ENCODE data around the gene SEC14L6.
"Not testable (repeated sequence)": the region's sequence is repeated elsewhere in the genome, so short reads cannot be mapped to it uniquely, and the experiment has no call there.

Gene SEC14L6

DNA sequence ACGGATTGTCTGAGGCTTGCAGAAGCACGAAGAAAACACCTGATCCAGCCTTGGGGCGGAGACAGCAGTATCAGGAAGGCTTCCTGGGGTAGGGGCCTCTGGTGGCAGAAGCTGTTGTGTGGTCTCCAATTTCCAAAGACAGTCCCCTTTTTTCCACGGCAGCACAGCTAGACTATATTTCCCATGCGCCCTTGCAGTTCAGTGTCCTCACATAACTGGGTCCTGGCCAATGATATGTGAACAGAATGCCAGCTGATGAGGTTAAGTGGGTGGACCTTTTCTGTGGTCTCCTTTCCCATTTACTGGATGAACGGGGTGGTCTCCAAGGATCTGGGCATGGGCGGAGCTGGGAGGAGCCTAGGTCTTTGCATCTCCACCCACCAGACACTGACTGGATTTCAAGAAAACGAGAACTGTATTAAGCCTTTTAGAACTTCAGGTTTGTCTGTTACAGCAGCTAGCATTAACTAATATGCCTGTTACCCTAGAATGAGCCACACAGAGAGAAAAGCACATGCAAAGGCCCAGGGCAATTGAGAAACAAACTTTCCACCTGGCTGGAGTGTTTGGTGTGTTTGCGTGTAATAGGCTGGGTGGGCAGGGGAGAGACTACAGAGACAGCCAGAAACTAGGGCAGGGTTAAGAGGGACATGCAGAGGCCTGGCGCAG lies 21.7 kb upstream of the SEC14L6 start:
- no peak for DNase-seq (ENCODE audit: low read depth, low spot score)
- no peak overlapping the region for H3K27ac ChIP-seq

DNA sequence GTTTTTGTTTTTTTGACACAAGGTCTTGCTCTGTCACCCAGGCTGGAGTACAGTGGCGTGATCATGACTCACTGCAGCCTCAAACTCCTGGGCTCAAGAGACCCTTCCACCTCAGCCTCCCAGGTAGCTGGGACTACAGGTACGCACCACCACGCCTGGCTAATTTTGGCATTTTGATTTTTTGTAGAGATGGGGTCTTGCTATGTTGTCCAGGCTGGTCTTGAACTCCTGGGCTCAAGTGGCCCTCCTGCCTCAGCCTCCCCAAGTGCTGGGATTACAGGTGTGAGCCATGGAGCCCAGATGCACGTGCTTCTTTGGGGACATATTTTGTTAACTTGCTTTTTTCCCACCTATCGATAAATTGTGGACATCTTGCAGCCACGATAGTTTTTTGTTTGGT lies 20.7 kb upstream of the SEC14L6 start:
- not testable (repeated sequence) for DNase-seq (ENCODE audit: low read depth, low spot score); H3K27ac ChIP-seq

DNA sequence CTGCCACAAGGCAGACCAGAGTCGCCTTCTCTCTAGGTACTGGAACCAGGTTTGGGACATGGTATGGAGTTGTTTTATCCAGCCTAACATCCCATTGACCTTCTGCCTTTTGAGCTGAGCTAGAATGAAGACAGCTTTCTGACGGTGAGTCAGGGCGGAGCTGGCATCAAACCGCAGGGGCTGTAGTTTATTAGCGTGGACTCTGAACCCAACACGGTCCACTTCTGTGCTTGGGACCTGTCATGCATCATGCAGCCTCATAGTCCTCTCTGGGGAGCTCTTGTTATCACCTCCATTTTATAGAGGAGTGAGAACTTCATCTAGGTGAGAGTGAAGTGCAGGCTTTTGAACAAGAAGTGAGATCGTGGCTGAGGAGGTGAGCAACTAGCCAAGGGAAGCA lies 19.6 kb upstream of the SEC14L6 start:
- DNase-seq (ENCODE audit: low read depth, low spot score), result no peak
- H3K27ac ChIP-seq, result no peak overlapping the region

DNA sequence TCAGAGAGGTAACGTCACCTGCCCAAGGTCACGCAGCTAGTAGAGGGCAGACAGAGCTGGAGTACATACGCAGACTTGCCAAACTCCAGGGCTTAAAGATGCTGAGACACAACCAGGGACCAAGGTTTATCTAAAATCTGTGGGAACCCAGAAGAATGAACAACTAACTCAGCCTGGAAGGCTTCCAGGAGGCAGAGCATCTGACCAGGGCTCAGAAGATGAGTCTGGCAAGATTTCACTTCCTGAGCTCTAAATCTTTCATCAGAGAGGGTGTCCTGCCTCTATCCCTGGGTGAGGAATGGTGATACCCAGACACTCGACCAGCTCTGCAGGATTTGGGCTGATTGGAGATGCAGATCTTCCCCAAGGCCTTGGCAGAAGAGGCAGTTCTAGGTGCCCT lies 18.8 kb upstream of the SEC14L6 start:
- no peak overlapping the region for H3K27ac ChIP-seq
- DNase-seq (ENCODE audit: low read depth, low spot score), result no peak

DNA sequence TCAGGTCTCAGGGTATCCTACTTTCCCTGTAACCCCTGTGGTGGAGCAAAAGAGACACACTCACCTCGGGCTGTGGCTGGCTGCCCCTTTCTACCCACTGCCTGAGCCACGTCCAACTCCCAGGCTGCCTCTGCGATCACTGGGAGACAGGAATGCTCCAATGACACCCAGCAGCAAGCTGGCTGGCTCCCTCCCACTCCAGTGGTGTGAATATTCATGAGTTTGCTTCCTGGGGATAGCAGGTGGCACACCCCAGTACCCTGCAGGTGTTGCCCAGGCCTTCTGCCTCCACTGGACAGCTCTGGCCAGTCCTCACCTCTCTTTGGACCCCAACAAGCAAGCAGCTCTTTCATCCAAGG lies 18.2 kb upstream of the SEC14L6 start:
- DNase-seq (ENCODE audit: low read depth, low spot score), result no peak
- no peak overlapping the region for H3K27ac ChIP-seq

DNA sequence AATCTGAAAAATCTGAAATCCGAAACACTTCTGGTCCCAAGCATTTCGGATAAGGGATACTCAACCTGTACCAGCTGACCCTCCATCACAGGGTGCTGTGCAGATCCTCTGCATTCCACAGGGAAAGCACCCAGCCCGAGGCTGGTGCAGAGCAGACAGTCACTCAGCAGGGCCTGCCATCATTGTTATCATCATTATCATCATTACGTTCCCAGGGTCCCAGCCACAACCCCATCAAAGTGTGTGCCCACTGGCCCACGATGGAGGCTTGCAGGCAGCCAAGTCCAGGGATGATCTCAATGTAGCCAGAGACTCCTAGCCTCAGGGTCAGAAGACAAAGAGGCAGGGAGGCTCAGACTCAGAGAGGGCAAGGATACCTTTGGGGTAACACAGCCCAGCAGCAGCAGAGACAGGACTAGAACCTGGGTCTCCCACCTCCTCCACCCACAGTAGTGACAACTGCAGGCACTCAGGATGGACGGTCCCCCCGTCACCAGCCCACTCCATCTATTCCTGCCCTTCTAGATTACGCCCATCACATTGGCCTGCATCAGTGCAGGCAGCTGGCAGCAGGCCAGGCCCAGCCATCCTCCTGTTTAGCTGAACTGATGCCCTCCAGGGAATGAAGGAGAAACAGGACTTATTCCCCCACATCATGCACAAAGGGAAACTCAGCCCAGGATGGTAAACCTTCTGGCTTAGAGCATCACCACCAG lies 17.7 kb upstream of the SEC14L6 start:
- no peak for DNase-seq (ENCODE audit: low read depth, low spot score)
- no peak overlapping the region for H3K27ac ChIP-seq

DNA sequence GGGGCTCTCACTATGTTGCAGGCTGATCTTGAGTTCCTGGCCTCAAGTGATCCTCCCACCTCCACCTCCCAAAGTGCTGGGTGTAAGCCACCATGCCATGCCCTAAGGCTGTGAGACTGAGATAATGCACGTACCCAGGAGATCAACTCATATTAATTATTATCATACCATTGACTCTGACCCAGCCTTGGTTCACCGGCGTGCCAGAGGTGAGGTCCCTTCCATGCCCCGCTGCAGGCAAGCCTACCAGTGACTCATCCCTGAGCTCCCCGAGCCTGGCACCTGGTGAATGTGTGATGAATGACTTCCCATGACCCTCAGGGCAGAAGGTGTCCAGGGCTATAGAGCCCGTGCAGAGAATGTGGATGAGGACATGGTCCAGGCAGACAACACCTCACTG lies 15.8 kb upstream of the SEC14L6 start:
- DNase-seq (ENCODE audit: low read depth, low spot score), result no peak
- no peak overlapping the region for H3K27ac ChIP-seq

DNA sequence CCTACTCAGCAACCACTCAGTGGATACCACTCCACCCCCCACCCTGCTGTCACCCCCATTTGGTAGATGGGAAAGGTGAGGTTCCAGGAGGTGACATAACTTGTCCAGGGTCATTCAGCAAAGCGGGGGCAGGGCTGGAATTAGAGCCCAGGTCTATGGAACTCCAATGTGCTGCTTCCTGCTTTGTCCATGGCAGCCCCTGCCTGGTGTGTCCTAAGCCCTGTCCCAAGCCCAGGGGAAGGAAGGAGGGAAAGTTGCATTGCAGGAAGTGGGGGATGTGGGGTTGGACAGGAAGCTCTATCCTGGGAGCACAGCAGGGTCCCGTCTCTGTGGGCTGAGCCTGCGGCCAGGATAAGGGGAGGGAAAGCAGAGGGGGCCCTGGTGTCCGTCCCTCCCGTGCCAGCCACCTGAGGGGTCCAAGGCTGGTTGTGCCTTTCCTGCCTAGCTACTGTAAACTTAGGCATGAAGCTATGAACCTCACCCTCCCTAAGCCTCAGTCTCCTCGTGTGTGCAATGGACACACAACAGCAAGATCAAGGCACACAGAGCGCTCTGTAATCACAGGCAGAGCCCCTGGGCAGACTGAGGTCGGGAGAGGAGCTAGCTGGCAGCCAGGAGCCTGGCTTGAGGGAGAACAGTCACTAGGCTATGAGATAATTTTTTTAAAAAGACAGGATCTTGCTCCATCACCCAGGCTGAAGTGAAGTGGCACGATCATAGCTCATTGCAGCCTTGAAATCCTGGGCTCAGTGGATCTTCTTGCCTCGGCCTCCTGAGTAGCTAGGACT lies 15.1 kb upstream of the SEC14L6 start:
- no peak for DNase-seq (ENCODE audit: low read depth, low spot score)
- H3K27ac ChIP-seq, result no peak overlapping the region

DNA sequence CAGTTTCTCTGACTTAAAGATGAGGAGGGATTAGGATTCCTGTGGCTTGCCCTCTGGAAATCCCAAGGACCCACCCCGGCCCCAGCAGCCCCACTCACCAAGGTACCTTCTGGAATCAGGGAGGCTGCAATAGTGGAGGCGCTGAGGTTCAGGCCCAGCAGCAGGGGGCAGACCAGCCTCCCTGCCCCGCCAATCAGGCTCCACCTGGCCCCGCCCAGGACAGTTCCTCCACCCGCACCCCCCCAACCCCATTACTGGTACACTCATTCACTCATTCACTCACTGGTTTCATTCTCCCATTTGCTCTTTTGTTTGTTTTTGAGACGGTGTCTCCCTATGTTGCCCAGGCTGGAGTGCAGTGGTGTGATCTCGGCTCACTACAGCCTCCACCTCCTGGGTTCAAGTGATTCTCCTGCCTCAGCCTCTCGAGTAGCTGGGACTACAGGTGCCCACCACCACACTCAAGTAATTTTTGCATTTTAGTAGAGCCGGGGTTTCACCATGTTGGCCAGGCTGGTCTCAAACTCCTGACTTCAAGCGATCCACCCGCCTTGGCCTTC lies 14.2 kb upstream of the SEC14L6 start:
- DNase-seq (ENCODE audit: low read depth, low spot score); H3K27ac ChIP-seq: not testable (repeated sequence)

DNA sequence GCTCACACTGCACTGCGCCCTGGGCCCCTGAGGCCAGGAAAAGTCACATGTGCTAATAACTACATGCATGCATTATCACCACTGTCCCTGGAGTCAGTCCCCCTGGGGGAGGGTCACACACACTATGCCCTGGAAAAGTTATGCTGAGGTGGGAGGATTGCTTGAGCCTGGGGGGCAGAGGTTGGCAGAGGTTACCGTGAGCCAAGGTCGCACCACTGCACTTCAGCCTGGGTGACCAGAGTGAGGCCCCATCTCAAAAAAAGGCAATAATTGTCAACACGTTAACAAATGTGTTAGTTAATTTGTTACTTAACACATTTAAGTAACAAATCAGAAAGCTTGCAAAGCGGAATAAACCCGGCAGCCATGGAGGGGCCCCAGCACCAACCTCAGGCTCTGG lies 13.3 kb upstream of the SEC14L6 start:
- no peak overlapping the region for H3K27ac ChIP-seq
- no peak for DNase-seq (ENCODE audit: low read depth, low spot score)

DNA sequence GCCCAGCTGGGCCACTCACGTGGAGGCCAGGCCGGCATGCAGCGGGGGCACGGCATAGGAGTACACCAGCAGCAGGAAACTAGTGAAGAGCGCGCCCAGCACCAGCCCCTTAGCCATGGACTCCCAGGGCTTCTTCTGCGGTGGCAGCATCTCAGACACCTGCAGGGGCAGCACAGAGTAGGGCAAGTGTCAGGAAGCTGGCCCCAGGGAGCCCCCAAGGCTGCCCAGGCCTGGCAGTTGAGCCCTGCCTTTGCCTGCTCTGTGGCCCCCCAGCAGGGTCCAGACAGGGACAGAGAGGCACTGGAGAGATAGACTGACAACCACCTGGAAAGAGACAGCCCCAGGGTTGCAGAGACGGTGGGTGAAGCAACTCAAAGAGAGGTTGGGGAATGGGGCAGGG lies 10.7 kb upstream of the SEC14L6 start:
- H3K27ac ChIP-seq, result no peak overlapping the region
- DNase-seq (ENCODE audit: low read depth, low spot score), result no peak

DNA sequence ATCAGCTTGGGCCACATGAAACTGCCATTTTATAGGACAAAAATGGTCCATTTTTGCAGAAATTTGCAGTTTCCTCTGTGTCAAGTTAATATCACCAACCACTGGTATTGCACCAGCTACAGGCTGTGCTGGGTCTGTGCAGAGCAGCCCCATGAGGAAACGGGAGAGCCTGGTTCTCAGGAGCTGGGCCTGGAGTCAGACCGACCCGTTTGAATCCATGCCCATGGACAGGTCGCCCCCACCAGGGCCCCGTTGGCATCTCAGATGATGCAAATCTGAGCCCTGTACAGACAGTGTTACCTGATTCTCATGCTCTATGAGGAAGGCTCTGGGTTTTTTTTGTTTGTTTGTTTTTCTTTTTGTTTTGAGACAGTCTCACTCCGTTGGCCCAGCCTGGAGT lies 9.8 kb upstream of the SEC14L6 start:
- DNase-seq (ENCODE audit: low read depth, low spot score), result no peak
- no peak overlapping the region for H3K27ac ChIP-seq

DNA sequence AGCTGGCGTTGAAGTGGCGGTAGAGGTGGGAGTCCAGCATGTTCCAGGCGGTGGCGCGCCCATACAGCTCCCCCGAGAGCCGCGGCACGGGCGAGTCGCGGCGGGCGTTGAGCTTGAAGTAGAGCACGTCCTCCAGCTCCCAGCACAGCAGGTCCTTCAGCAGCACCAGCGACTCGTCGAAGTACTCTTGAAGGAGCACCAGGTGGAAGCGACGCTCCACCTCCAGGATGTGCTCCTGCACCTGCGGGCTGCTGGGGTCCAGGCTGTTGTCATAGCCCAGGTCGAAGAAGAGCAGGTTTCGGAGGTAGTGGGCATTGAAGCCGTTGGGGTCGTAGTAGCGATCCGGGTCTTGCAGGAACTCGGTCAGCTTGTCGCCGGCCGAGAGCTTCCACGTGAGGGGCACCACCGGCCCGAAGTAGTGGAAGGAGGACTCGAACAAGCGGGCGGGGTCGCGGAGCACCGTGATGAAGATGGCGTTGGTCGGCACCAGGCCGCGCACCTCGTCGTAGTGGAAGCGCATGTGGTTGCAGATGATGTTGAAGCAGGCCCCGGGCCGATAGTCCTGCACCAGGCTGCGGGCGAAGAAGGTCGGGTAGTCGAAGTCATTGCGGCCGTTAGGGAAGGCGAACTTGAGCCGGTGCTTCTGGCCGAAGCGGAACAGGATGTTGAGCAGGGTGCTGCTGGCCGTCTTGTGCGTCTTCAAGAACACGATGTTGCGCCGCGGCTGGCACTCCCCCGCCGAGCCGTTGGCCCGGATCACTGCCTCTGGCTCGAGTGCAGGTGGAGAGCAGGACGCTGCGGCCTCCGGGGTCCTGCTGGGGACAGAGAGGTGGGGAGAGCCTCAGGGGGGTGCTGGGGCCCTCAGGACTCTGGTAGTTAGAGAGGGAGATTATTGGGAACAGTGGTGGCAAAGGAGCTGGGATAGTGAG lies 9.0 kb upstream of the SEC14L6 start:
- DNase-seq (ENCODE audit: low read depth, low spot score), result no peak
- H3K27ac ChIP-seq, result no peak overlapping the region

DNA sequence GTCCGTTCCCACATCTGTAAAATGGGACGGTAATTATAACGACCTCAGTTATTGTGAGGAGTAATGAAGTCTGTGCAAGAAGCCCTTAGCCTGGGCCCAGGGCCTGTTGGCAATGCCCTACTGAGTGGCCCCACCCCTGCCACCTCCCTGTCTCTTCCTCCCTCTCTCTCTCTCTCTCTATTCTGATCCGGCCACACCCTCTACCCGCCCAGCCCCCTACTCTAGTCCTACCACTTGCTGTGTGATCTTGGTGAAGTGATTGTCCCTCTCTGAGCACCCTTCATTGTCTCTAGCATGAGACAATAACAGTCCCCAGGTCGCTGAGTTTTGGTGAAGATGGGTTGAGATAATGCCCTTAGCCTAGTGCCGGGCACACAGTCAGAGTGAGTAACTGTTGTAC lies 7.4 kb upstream of the SEC14L6 start:
- no peak for DNase-seq (ENCODE audit: low read depth, low spot score)
- no peak overlapping the region for H3K27ac ChIP-seq

DNA sequence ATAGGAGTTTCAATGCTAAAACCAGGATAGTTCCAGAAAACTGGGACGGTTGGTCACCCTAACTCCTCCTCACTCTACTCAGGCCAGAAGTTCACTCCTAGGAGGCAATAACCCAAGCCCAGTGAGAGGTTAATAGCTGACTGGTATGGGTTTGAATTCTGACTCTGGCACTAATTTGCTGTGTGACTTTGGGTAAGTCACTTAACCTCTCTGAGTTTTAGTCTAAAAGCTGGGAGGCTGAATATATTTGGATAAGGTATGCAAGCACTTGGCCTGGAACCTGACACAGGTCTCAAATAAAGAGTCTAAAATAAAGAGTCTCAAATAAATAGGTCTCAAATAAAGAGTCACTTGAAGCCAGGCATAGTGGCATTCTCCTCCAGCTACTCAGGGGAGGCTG lies 6.2 kb upstream of the SEC14L6 start:
- H3K27ac ChIP-seq, result no peak overlapping the region
- DNase-seq (ENCODE audit: low read depth, low spot score), result no peak

DNA sequence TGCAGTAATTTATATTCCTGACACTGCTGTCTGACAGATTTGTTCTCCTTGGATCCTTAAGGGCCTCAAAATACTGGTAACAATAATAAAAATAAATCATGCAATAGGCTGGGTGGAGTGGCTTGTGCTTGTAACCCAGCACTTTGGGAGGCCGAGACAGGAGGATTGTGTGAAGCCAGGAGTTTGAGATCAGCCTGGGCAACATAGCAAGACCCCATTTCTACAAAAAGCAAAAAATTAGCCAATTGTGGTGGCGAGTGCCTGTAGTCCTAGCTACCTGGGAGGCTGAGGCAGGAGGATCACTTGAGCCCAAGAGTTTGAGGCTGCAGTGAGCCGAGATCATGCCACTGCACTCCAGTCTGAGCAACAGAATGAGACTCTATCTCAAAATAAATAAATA lies 5.3 kb upstream of the SEC14L6 start:
- DNase-seq (ENCODE audit: low read depth, low spot score), result not testable (repeated sequence)

DNA sequence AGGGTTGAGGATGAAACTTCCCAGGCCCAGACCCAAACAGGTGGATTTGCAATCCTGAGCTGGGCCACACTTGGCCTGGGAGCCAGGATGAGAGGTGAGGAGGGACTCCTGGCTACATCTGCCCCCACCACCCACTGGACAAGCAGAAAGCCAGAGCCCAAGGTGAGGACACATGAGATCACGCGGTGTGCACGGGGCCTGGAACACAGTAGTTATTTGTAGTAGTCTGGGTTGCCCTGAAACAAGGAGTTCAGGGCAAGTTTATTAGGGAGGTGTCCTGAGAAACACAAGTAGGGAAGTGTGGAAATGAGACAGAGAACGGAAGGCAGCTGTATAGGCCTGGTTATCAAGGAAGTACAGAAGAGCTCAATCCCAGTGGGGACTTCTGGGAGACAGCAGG lies 647 bp upstream of the SEC14L6 start:
- no peak for DNase-seq (ENCODE audit: low read depth, low spot score)
- no peak overlapping the region for H3K27ac ChIP-seq

More for the DNA sequence above, 5.3 kb upstream of the SEC14L6 start:
- H3K27ac ChIP-seq, result not testable (repeated sequence)

DNA sequence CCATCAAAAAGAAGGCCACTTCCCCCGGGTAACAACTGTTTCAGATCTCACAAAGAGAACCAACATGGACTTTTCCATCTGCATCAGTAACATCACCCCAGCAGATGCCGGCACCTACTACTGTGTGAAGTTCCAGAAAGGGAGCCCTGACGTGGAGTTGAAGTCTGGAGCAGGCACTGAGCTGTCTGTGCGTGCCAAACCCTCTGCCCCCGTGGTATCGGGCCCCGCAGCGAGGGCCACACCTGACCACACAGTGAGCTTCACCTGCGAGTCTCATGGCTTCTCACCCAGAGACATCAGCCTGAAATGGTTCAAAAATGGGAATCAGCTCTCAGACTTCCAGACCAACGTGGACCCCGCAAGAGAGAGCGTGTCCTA lies 3.7 kb downstream of the SEC14L6 start:
- no peak overlapping the region for H3K27ac ChIP-seq
- no peak for DNase-seq (ENCODE audit: low read depth, low spot score)

DNA sequence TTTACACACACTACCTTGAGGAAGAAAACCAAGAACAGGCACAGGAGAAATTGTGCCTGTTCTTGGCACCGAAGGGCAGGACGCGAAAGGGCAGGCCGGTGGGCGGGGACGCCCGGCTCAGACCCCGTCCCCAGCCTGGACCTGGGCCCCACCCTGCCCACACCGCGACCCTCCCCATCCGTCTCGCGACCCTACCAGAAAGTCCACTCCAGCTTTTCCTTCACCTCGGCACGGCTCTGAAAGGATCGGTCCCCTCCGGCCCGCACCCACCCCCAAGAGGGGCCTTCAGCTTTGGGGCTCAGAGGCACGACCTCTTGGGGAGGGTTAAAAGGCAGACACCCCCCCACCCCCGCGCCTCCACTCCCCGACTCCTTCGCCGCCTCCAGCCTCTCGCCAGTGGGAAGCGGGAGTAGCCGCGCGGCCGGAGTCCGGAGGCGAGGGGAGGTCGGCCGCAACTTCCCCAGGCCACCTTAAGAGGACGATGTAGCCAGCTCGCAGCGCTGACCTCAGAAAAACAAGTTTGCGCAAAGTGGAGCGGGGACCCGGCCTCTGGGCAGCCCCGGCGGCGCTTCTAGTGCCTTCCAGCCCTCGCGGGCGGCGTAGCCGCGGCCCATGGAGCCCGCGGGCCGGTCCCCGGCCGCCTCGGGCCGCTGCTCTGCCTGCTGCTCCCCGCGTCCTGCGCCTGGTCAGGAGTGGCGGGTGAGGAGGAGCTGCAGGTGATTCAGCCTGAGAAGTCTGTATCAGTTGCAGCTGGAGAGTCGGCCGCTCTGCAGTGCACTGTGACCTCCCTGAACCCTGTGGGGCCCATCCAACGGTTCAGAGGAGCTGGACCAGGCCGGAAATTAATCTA lies 4.4 kb downstream of the SEC14L6 start:
- DNase-seq (ENCODE audit: low read depth, low spot score), result no peak
- no peak overlapping the region for H3K27ac ChIP-seq
